MM.1S (cell line): ENCODE data around the gene FGF9.

Source experiments
- DNase-seq: peaks from one replicate; pipeline ENCODE4 v3.0.0-alpha.2; 2015
- H2AFZ ChIP-seq: fragments of 300-600 bp; sonication (generic); 2 replicates; pipeline ENCODE4 v1.6.0; 2016; ENCODE audit warnings: antibody characterized with exemption, low read length
- H3F3A ChIP-seq: fragments of 300-600 bp; sonication (generic); 2 replicates; pipeline ENCODE4 v1.6.1; 2016; ENCODE audit warnings: mild to moderate bottlenecking, antibody characterized with exemption, low read length, moderate library complexity, mixed read lengths; ENCODE audit not compliant: insufficient read depth
- H3K27ac ChIP-seq: fragments of 300-600 bp; sonication (generic); 2 replicates; pipeline ENCODE4 v1.5.1; 2016; ENCODE audit warnings: mild to moderate bottlenecking, low read length
- H3K27me3 ChIP-seq: fragments of 300-600 bp; sonication (generic); replicated peaks from 2 replicates; pipeline ENCODE4 v1.6.0; 2016; ENCODE audit warnings: low read length; ENCODE audit not compliant: insufficient read depth
- H3K36me3 ChIP-seq: fragments of 300-600 bp; sonication (generic); replicated peaks from 2 replicates; pipeline ENCODE4 v1.6.1; 2016; ENCODE audit warnings: mild to moderate bottlenecking, low read length, mixed read lengths; ENCODE audit not compliant: insufficient read depth
- H3K4me1 ChIP-seq: fragments of 300-600 bp; sonication (generic); 2 replicates; pipeline ENCODE4 v1.6.1; 2016; ENCODE audit warnings: low read length, mixed read lengths
- H3K4me2 ChIP-seq: fragments of 300-600 bp; sonication (generic); 2 replicates; pipeline ENCODE4 v1.6.0; 2016; ENCODE audit warnings: low read depth, low read length
- H3K4me3 ChIP-seq: fragments of 300-600 bp; sonication (generic); 2 replicates; pipeline ENCODE4 v1.5.1; 2016; ENCODE audit warnings: low read length, mixed read lengths
- H3K79me2 ChIP-seq: fragments of 300-600 bp; sonication (generic); 2 replicates; pipeline ENCODE4 v1.6.1; 2016; ENCODE audit warnings: mixed run types, low read length, mixed read lengths
- H3K9ac ChIP-seq: fragments of 300-600 bp; sonication (generic); 2 replicates; pipeline ENCODE4 v1.6.1; 2016; ENCODE audit warnings: low read length, mixed read lengths
- H3K9me2 ChIP-seq: fragments of 300-600 bp; sonication (generic); replicated peaks from 2 replicates; pipeline ENCODE4 v1.6.1; 2016; ENCODE audit warnings: mild to moderate bottlenecking, low read length, mixed read lengths; ENCODE audit not compliant: insufficient read depth
- H3K9me3 ChIP-seq: fragments of 300-600 bp; sonication (generic); replicated peaks from 2 replicates; pipeline ENCODE4 v1.6.1; 2016; ENCODE audit warnings: mild to moderate bottlenecking, low read length, mixed read lengths; ENCODE audit not compliant: insufficient read depth
- H4K20me1 ChIP-seq: fragments of 300-600 bp; sonication (generic); 2 replicates; pipeline ENCODE4 v1.6.1; 2016; ENCODE audit warnings: mild to moderate bottlenecking, low read length, moderate library complexity, mixed read lengths; ENCODE audit not compliant: insufficient read depth
- CTCF ChIP-seq: fragments of 300-600 bp; sonication (generic); IDR thresholded peaks from 2 replicates; pipeline ENCODE4 v1.5.1; 2016; ENCODE audit warnings: antibody characterized with exemption, low read length, mixed read lengths
- EZH2 ChIP-seq: fragments of 300-600 bp; sonication (generic); optimal IDR thresholded peaks from 2 replicates; pipeline ENCODE3; 2017; ENCODE audit warnings: low read depth, mild to moderate bottlenecking, antibody characterized with exemption, low read length, mixed read lengths
- EZH2phosphoT487 ChIP-seq: fragments of 300-600 bp; sonication (generic); IDR thresholded peaks from 2 replicates; pipeline ENCODE4 v1.6.1; 2018; ENCODE audit warnings: antibody characterized with exemption, low read length

Gene FGF9

GRCh38 chr13:21733475-21734263 lies 62.8 kb downstream of the FGF9 start:
- H3K27me3 ChIP-seq, result no peaks in the 10 kb centered on the region
- no peaks in the 10 kb centered on the region for H3K36me3 ChIP-seq
- no peaks in the 10 kb centered on the region for H4K20me1 ChIP-seq
- DNase-seq, result no peak
- no peak overlapping the region for H2AFZ ChIP-seq
- no peaks in the 10 kb centered on the region for H3K9me3 ChIP-seq
- H3K4me1 ChIP-seq, result no peaks in the 10 kb centered on the region
- H3K9ac ChIP-seq, result no peak overlapping the region
- H3K4me2 ChIP-seq, result no peak overlapping the region
- no peaks in the 10 kb centered on the region for H3K9me2 ChIP-seq
- no peak overlapping the region for H3K4me3 ChIP-seq
- TF ChIP-seq EZH2phosphoT487 (no peak), CTCF (no peak)
- no peaks in the 10 kb centered on the region for H3K79me2 ChIP-seq
- no peaks in the 10 kb centered on the region for H3F3A ChIP-seq
- H3K27ac ChIP-seq, result no peak overlapping the region

- Histone ChIP-seq H4K20me1 (no peaks in the 10 kb centered on the region), H3K36me3 (no peaks in the 10 kb centered on the region), H3K27ac (no peak overlapping the region), H3K4me3 (no peak overlapping the region), H3K9me2 (no peaks in the 10 kb centered on the region), H3K27me3 (no peaks in the 10 kb centered on the region), H2AFZ (no peak overlapping the region), H3F3A (no peaks in the 10 kb centered on the region), H3K4me2 (no peak overlapping the region), H3K79me2 (no peaks in the 10 kb centered on the region), H3K9ac (no peak overlapping the region), H3K4me1 (no peaks in the 10 kb centered on the region), H3K9me3 (no peaks in the 10 kb centered on the region)
- no peak for TF ChIP-seq CTCF
- TF ChIP-seq EZH2, result no peak
- TF ChIP-seq EZH2phosphoT487, result no peak
- no peak for DNase-seq
These were observed 64.1 kb downstream of the FGF9 start for GRCh38 chr13:21734961-21735360.

- Histone ChIP-seq H3K4me2 (no peak overlapping the region), H3K9me3 (no peaks in the 10 kb centered on the region)
- TF ChIP-seq EZH2, result no peak
- no peak for TF ChIP-seq EZH2phosphoT487
- TF ChIP-seq CTCF, result no peak
These were observed 65.0 kb downstream of the FGF9 start for GRCh38 chr13:21735701-21736401.

More at GRCh38 chr13:21735701-21736401, 65.0 kb downstream of the FGF9 start:
- Histone ChIP-seq H3K36me3 (no peaks in the 10 kb centered on the region), H3K4me1 (no peaks in the 10 kb centered on the region), H3K9ac (no peak overlapping the region), H3K79me2 (no peaks in the 10 kb centered on the region), H3K9me2 (no peaks in the 10 kb centered on the region), H3F3A (no peaks in the 10 kb centered on the region), H3K4me3 (no peak overlapping the region), H2AFZ (no peak overlapping the region), H3K27ac (no peak overlapping the region), H3K27me3 (no peaks in the 10 kb centered on the region), H4K20me1 (no peaks in the 10 kb centered on the region)
- no peak for DNase-seq
